WERI-Rb-1 (cell line): ENCODE data around the gene TTYH1.

Experiments
- DNase-seq: peaks from one replicate; pipeline ENCODE4 v3.0.0-alpha.2; 2020
- H3K27ac ChIP-seq: fragments of 250-450 bp; sonication (Bioruptor Pico); 2 replicates; pipeline ENCODE4 v1.5.1; 2020; ENCODE audit warnings: mild to moderate bottlenecking, moderate library complexity
- H3K27me3 ChIP-seq: fragments of 250-450 bp; sonication (Bioruptor Pico); 2 replicates; pipeline ENCODE4 v1.5.1; 2021; ENCODE audit warnings: mild to moderate bottlenecking, low read depth, moderate library complexity; ENCODE audit not compliant: insufficient read depth, severe bottlenecking
- H3K36me3 ChIP-seq: fragments of 250-450 bp; sonication (Bioruptor Pico); 2 replicates; pipeline ENCODE4 v1.5.1; 2020; ENCODE audit warnings: mild to moderate bottlenecking, moderate library complexity
- H3K4me3 ChIP-seq: 2 replicates; pipeline ENCODE4 v1.5.1; 2011; ENCODE audit warnings: low read depth, mild to moderate bottlenecking, control low read depth, low read length
- H3K9me3 ChIP-seq: fragments of 250-450 bp; sonication (Bioruptor Pico); 2 replicates; pipeline ENCODE4 v1.5.1; 2021; ENCODE audit warnings: mild to moderate bottlenecking, moderate library complexity; ENCODE audit not compliant: severe bottlenecking
- TF ChIP-seq, protein P1 (sequence below): IDR thresholded peaks from 2 replicates; pipeline ENCODE4 v1.5.1; 2011; ENCODE audit warnings: low read depth, mild to moderate bottlenecking, control low read depth, inconsistent platforms, low read length

Gene TTYH1

GRCh38 chr19:54424660-54425381, 9.6 kb downstream of the TTYH1 start:
- H3K36me3 ChIP-seq, result no peaks in the 10 kb centered on the region
- H3K27ac ChIP-seq, result no peak overlapping the region
- no peak for DNase-seq
- H3K4me3 ChIP-seq, result no peak overlapping the region
- H3K9me3 ChIP-seq, result no peaks in the 10 kb centered on the region
- TF ChIP-seq, protein P1, sequence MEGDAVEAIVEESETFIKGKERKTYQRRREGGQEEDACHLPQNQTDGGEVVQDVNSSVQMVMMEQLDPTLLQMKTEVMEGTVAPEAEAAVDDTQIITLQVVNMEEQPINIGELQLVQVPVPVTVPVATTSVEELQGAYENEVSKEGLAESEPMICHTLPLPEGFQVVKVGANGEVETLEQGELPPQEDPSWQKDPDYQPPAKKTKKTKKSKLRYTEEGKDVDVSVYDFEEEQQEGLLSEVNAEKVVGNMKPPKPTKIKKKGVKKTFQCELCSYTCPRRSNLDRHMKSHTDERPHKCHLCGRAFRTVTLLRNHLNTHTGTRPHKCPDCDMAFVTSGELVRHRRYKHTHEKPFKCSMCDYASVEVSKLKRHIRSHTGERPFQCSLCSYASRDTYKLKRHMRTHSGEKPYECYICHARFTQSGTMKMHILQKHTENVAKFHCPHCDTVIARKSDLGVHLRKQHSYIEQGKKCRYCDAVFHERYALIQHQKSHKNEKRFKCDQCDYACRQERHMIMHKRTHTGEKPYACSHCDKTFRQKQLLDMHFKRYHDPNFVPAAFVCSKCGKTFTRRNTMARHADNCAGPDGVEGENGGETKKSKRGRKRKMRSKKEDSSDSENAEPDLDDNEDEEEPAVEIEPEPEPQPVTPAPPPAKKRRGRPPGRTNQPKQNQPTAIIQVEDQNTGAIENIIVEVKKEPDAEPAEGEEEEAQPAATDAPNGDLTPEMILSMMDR, result no peak
- H3K27me3 ChIP-seq, result no peaks in the 10 kb centered on the region

GRCh38 chr19:54425382-54425723, 10.1 kb downstream of the TTYH1 start:
- Histone ChIP-seq H3K4me3 (no peak overlapping the region), H3K9me3 (no peaks in the 10 kb centered on the region), H3K27ac (no peak overlapping the region), H3K36me3 (no peaks in the 10 kb centered on the region), H3K27me3 (no peaks in the 10 kb centered on the region)
- no peak for DNase-seq
- TF ChIP-seq, protein P1, result no peak

- TF ChIP-seq, protein P1, result no peak
- Histone ChIP-seq H3K27me3 (no peaks in the 10 kb centered on the region), H3K27ac (no peak overlapping the region), H3K36me3 (no peaks in the 10 kb centered on the region), H3K4me3 (no peak overlapping the region), H3K9me3 (no peaks in the 10 kb centered on the region)
- no peak for DNase-seq
Measured at GRCh38 chr19:54426291-54426931, 11.1 kb downstream of the TTYH1 start.

DNA sequence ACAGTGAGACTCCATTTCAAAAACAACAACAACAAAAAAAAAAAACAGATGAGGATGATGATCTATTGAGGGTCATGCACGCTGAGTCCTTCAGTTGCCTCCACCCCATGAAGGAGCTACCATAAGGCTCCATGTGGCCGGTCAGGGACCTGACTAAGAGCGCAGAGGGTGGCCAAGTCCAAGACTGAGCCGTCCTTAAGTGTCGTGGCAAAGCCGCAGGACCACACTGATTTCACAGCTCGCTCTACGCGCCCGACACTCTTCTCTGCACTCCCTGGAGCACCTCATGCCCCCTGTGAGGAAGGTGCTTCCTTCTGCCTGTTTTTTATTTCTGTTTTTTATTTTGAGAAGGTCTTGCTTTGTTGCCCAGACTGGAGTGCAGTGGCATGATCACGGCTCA, 12.3 kb downstream of the TTYH1 start:
- Histone ChIP-seq H3K36me3 (no peaks in the 10 kb centered on the region), H3K27ac (no peak overlapping the region), H3K4me3 (no peak overlapping the region), H3K9me3 (no peaks in the 10 kb centered on the region), H3K27me3 (no peaks in the 10 kb centered on the region)
- TF ChIP-seq, protein P1, result no peak
- no peak for DNase-seq

DNA sequence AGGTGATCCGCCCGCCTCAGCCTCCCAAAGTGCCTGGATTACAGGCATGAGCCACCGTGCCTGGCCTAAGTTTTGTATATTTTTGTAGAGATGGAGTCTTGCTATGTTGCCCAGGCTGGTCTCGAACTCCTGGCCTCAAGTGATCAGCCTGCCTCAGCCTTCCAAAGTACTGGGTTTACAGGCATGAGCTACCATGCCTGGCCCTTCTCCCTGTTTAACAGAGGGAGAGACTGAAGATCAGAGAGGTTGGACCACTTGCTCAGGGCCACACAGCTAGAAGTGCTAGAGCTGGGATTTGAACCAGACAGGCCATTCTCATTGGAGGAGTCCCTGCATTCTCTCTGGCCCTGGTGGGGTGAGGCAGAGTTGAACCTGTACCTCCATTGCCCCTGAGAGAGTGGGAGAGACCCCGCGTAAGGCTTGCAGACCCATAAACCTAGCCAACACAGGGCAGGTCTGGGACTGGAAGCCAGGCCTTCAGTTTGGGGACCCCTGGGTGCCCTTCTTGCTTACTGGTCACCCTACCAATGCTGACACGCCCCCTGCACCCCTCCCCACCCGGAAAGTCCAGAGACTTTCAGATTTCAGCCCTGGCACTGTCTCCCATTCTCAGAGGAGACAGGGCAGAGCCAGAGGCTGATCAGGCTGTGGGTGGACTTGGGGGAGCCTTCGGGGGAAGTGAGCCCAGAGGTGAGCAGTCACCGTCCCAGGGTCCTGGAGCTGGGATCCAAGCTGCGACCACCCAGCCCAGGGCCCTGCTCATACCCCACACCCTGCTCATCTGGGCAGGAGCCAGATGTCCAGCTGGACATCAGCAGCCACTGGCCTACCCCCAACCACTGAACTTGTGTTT, 13.3 kb downstream of the TTYH1 start:
- no peaks in the 10 kb centered on the region for H3K27me3 ChIP-seq
- no peak for DNase-seq
- H3K36me3 ChIP-seq, result no peaks in the 10 kb centered on the region
- H3K27ac ChIP-seq, result no peak overlapping the region
- no peaks in the 10 kb centered on the region for H3K9me3 ChIP-seq
- H3K4me3 ChIP-seq, result no peak overlapping the region
- TF ChIP-seq, protein P1, result no peak
